GM12891 (cell line): ENCODE data around the gene PNPLA5.
"Not testable (repeated sequence)": the region's sequence is repeated elsewhere in the genome, so short reads cannot be mapped to it uniquely, and the experiment has no call there.

Experiments
- POLR2A ChIP-seq: IDR thresholded peaks from 2 replicates; pipeline ENCODE4 v1.6.1; 2011; ENCODE audit warnings: low read depth, low read length, control low read depth
- POLR2AphosphoS5 ChIP-seq: IDR thresholded peaks from 2 replicates; pipeline ENCODE4 v1.6.1; 2011; ENCODE audit warnings: low read depth, low read length, control low read depth
- POU2F2 ChIP-seq: IDR thresholded peaks from 2 replicates; pipeline ENCODE4 v1.6.1; 2011; ENCODE audit warnings: low read depth, mild to moderate bottlenecking, control low read depth, low read length, moderate library complexity
- SPI1 ChIP-seq: IDR thresholded peaks from 2 replicates; pipeline ENCODE4 v1.6.1; 2011; ENCODE audit warnings: low read depth, low read length, control low read depth
- TAF1 ChIP-seq: IDR thresholded peaks from 2 replicates; pipeline ENCODE4 v1.6.1; 2011; ENCODE audit warnings: low read depth, low read length, control low read depth

DNA sequence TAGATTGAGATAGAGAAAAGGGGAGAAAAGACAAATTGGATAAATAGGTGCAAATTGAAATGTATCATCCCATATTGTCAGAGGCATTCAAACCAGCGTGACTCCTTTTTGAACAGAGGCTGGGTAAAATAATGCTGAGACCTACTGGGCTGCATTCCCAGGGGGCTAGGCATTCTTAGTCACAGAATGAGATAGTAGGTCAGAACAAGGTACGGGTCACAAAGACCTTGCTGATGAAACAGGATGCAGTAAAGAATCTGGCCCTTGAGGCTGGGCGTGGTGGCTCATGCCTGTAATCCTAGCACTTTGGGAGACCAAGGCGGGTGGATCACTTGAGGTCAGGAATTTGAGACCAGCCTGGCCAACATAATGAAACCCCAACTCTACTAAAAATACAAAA is 22.8 kb downstream of the PNPLA5 start:
- TF ChIP-seq POLR2A, SPI1, POLR2AphosphoS5, TAF1, POU2F2: not testable (repeated sequence)
